Measurements from ENCODE around the gene P2RY6. TPM values are rescaled to one million over a fixed set of nuclear protein-coding genes. Genes with fewer than 3 reads are reported as not detected.

Gene P2RY6
- total RNA-seq, 1 experiment from 2014 or later, result 0.15 TPM

DNA sequence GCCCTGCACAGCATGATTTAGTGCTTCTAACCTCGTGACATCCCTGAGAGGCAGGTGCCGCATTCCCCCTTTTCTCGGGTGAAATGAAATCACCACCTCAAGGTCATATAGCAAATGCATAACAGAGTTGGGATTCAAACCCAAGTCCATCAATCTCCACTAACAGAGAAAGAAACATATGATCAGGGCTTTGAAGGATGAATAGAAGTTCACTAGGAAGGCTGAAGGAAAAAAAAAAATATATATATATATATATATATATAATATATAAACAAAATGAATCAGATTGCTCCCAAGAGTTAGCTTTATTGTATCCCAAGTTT is 23.8 kb downstream of the P2RY6 start (continued):
- TF ChIP-seq, protein P1, sequence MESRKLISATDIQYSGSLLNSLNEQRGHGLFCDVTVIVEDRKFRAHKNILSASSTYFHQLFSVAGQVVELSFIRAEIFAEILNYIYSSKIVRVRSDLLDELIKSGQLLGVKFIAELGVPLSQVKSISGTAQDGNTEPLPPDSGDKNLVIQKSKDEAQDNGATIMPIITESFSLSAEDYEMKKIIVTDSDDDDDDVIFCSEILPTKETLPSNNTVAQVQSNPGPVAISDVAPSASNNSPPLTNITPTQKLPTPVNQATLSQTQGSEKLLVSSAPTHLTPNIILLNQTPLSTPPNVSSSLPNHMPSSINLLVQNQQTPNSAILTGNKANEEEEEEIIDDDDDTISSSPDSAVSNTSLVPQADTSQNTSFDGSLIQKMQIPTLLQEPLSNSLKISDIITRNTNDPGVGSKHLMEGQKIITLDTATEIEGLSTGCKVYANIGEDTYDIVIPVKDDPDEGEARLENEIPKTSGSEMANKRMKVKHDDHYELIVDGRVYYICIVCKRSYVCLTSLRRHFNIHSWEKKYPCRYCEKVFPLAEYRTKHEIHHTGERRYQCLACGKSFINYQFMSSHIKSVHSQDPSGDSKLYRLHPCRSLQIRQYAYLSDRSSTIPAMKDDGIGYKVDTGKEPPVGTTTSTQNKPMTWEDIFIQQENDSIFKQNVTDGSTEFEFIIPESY (IDR thresholded peaks at IDR 0.05; ENCODE audit: extremely low read depth, insufficient replicate concordance, low read length), result no peak

DNA sequence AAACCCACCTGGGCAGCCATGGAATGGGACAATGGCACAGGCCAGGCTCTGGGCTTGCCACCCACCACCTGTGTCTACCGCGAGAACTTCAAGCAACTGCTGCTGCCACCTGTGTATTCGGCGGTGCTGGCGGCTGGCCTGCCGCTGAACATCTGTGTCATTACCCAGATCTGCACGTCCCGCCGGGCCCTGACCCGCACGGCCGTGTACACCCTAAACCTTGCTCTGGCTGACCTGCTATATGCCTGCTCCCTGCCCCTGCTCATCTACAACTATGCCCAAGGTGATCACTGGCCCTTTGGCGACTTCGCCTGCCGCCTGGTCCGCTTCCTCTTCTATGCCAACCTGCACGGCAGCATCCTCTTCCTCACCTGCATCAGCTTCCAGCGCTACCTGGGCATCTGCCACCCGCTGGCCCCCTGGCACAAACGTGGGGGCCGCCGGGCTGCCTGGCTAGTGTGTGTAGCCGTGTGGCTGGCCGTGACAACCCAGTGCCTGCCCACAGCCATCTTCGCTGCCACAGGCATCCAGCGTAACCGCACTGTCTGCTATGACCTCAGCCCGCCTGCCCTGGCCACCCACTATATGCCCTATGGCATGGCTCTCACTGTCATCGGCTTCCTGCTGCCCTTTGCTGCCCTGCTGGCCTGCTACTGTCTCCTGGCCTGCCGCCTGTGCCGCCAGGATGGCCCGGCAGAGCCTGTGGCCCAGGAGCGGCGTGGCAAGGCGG is 24.5 kb downstream of the P2RY6 start:
- no peak overlapping the region for H3K4me2 ChIP-seq (ENCODE audit: low read length)
- DNase-seq (ENCODE audit: low read depth, low spot score), result no peak

More for the DNA sequence above, 24.5 kb downstream of the P2RY6 start:
- intact Hi-C loops (cut with micrococcal nuclease), result no loop called here
- H3K27me3 ChIP-seq (ENCODE audit: insufficient read depth, low read length), result no peaks in the 10 kb centered on the region; the same call in 1 of the 2 replicates
- no peak overlapping the region for H3K9ac ChIP-seq (ENCODE audit: low read length)
- H3K9me3 ChIP-seq (ENCODE audit: control insufficient read depth in 1 of 2, insufficient read depth in 1 of 2, low read depth in 1 of 2, low read length in 2 of 2), result no peaks in the 10 kb centered on the region
- ChIA-PET CTCF (interaction anchor here (1.2 to 2.0 kb wide), 3 partner anchors 34 to 60 kb away, joined by 4 to 5 read pairs (median 5); no protein-coding TSS in a partner anchor), POLR2A (no interaction called here), RAD21 (ENCODE audit: low non-redundant PET in 1 of 2, low total read pairs in 2 of 2, uncharacterized antibody in 2 of 2, unreplicated experiment in 2 of 2) (no interaction called here)
- H3K27ac ChIP-seq (ENCODE audit: low read depth, low read length), result no peak overlapping the region
- no peaks in the 10 kb centered on the region for H3K36me3 ChIP-seq (ENCODE audit: control insufficient read depth in 1 of 2, insufficient read depth in 2 of 2, low read length in 2 of 2)
- H3K4me1 ChIP-seq (ENCODE audit: control insufficient read depth in 1 of 2, insufficient read depth in 2 of 2, low read length in 2 of 2), result peaks cover 0 to 7% of the 10 kb centered on the region in 2 experiments; a peak in 2 of 4 replicates
- H4K20me1 ChIP-seq (ENCODE audit: insufficient read depth), result no peaks in the 10 kb centered on the region
- no peaks in the 10 kb centered on the region for H3K79me2 ChIP-seq (ENCODE audit: insufficient read depth, low read length)
- no peak overlapping the region for H2AFZ ChIP-seq (ENCODE audit: low read depth, low read length, poor library complexity, severe bottlenecking)
- ATAC-seq, result no peak
- H3K4me3 ChIP-seq (replicated peaks in 1 of 2; ENCODE audit: low read depth in 1 of 2, low read length in 2 of 2), result no peak overlapping the region
- BruUV-seq (replicated peaks), result no TSS peak
- no peaks in the 10 kb centered on the region for H3K9me2 ChIP-seq (ENCODE audit: insufficient read depth)
- TF ChIP-seq POLR2AphosphoS5 (IDR thresholded peaks at IDR 0.05; ENCODE audit: low read depth, low read length) (no peak), ZFX (IDR thresholded peaks at IDR 0.05) (no peak), POLR2A (IDR thresholded peaks at IDR 0.05; ENCODE audit: borderline replicate concordance, extremely low read depth, insufficient read depth, insufficient read length) (no peak), RAD21 (IDR thresholded peaks at IDR 0.05; ENCODE audit: low read depth) (no peak), ELF1 (IDR thresholded peaks at IDR 0.05; ENCODE audit: borderline replicate concordance, low read depth) (no peak)
- TF ChIP-seq, protein P1 (IDR thresholded peaks at IDR 0.05; ENCODE audit: extremely low read depth, insufficient replicate concordance, low read length), result no peak

Data from HCT116 (cell line).